Kidney (tissue), 14 donors: ENCODE measurements around the gene ACSF3. TPM values are rescaled to one million over a fixed set of nuclear protein-coding genes. Genes with fewer than 3 reads are reported as not detected.

Source experiments
- DNase-seq, 5 donors: peaks; one replicate each; pipeline ENCODE4 v3.0.0-alpha.2; 2013 to 2020
- FAIRE-seq: peaks from 2 replicates; lab custom pipeline; 2012; peaks lifted over from hg19 to GRCh38; lab: Jason Lieb, UNC
- H3K27ac ChIP-seq, 2 donors: one replicate each; pipeline ENCODE4 v1.7.0; 2013; ENCODE audit warnings: low read depth in 2 of 2, low read length in 2 of 2, inconsistent platforms in 1 of 2
- H3K27me3 ChIP-seq: one replicate; pipeline ENCODE4 v1.7.1; 2013; ENCODE audit warnings: low read length, inconsistent platforms; ENCODE audit not compliant: control insufficient read depth, insufficient read depth
- H3K36me3 ChIP-seq, 3 donors: one replicate each; pipeline versions ENCODE4 v1.7.0 to v1.7.1; 2013; ENCODE audit warnings: low read length in 3 of 3, control low read depth in 1 of 3, inconsistent platforms in 1 of 3; ENCODE audit not compliant: insufficient read depth in 3 of 3, control insufficient read depth in 2 of 3
- H3K4me1 ChIP-seq, 3 donors: one replicate each; pipeline versions ENCODE4 v1.7.0 to v1.7.1; 2013; ENCODE audit warnings: low read length in 3 of 3, inconsistent platforms in 1 of 3, low read depth in 1 of 3; ENCODE audit not compliant: control insufficient read depth in 2 of 3, insufficient read depth in 2 of 3
- H3K4me3 ChIP-seq, 3 donors: one replicate each; pipeline versions ENCODE4 v1.7.0 to v1.8.1; 2013; ENCODE audit warnings: low read length in 3 of 3, control low read depth in 1 of 3, inconsistent platforms in 1 of 3
- H3K9ac ChIP-seq, 3 donors: one replicate each; pipeline versions ENCODE4 v1.7.0 to v1.7.1; 2013; ENCODE audit warnings: low read length in 3 of 3, control low read depth in 1 of 3, inconsistent platforms in 1 of 3
- H3K9me3 ChIP-seq, 3 donors: one replicate each; pipeline versions ENCODE4 v1.7.0 to v1.7.1; 2013; ENCODE audit warnings: low read length in 3 of 3, control low read depth in 1 of 3, inconsistent platforms in 1 of 3; ENCODE audit not compliant: control insufficient read depth in 2 of 3, insufficient read depth in 1 of 3
- CTCF ChIP-seq: IDR thresholded peaks from 3 replicates; pipeline ENCODE4 v1.5.1; 2012; ENCODE audit warnings: mild to moderate bottlenecking, moderate library complexity, borderline replicate concordance; ENCODE audit not compliant: insufficient read depth; ENCODE audit errors: extremely low read depth
- intact Hi-C: fragments of 100-400 bp; cut with DNase I; formaldehyde crosslinking; loops from one replicate; pipeline ENCODE4 v1.11.1; 2022
- polyA plus RNA-seq: library from polyadenylated mRNA; stranded (reverse); fragments of 350-450 nt; fragmentation: Illumina TruSeq; extraction: RNeasy Lipid Tissue Mini Kit (QIAGEN cat#74804); gene quantifications from one replicate; pipeline ENCODE4 v1.2.3, GENCODE V29; 2014; ENCODE audit warnings: low read depth, low replicate concordance; ENCODE audit not compliant: insufficient read depth
- total RNA-seq: library from RNA; stranded (reverse); fragmentation: NEBNext Ultra II Directional; extraction: Animal tissue kit (Norgen Biotek cat#: 25700); gene quantifications from one replicate; pipeline ENCODE4 v1.2.1, GENCODE V29; 2021
- donor health status: control.
- donor health status: control.
- donor health status: control.
- donor health status: control.
- donor health status: control.
- donor health status: DM: yes; HTN: yes; CAD: no.
- donor health status: Normal renal cell carcinoma (clear cell type).

Gene ACSF3
- total and polyA plus RNA-seq, 2 donors from 2014 or later: 33.2 to 39.0 TPM

- Histone ChIP-seq H3K27me3 (no peaks in the 10 kb centered on the region), H3K9ac (no peak overlapping the region), H3K4me1 (no peaks in the 10 kb centered on the region), H3K36me3 (no peaks in the 10 kb centered on the region), H3K9me3 (no peaks in the 10 kb centered on the region), H3K27ac (no peak overlapping the region), H3K4me3 (no peak overlapping the region)
- TF ChIP-seq CTCF: no peak
- peak in 3 of 5 donors; percentile 28 to 35 (median 31) for DNase-seq
- no peak for FAIRE-seq
- intact Hi-C loops: no loop called here
These were observed 31.9 kb upstream of the ACSF3 start for GRCh38 chr16:89061590-89062380.

GRCh38 chr16:89062389-89063345 is 31.0 kb upstream of the ACSF3 start:
- TF ChIP-seq CTCF: no peak
- no peak for FAIRE-seq
- H3K4me1 ChIP-seq: no peaks in the 10 kb centered on the region
- H3K4me3 ChIP-seq: no peak overlapping the region
- no peak overlapping the region for H3K9ac ChIP-seq
- DNase-seq: no peak
- H3K27ac ChIP-seq: no peak overlapping the region
- no peaks in the 10 kb centered on the region for H3K36me3 ChIP-seq
- intact Hi-C loops: no loop called here
- no peaks in the 10 kb centered on the region for H3K9me3 ChIP-seq
- H3K27me3 ChIP-seq: no peaks in the 10 kb centered on the region

GRCh38 chr16:89063768-89064320 is 29.8 kb upstream of the ACSF3 start:
- H3K4me3 ChIP-seq: no peak overlapping the region
- no peak overlapping the region for H3K27ac ChIP-seq
- peaks cover 3% of the 10 kb centered on the region for H3K27me3 ChIP-seq
- no peaks in the 10 kb centered on the region for H3K4me1 ChIP-seq
- intact Hi-C loops: no loop called here
- H3K9ac ChIP-seq: no peak overlapping the region
- no peak for FAIRE-seq
- TF ChIP-seq CTCF: no peak
- no peaks in the 10 kb centered on the region for H3K36me3 ChIP-seq
- H3K9me3 ChIP-seq: no peaks in the 10 kb centered on the region
- no peak for DNase-seq
